T-helper 2 cell treated with Interferon-gamma antibody and Interleukin-4, amounts not matched to agents 5 μg/mL and 100 μg/mL, for 36 hours (primary cell): ENCODE measurements around the gene COL23A1.

Source experiments
- DNase-seq: peaks from one replicate; pipeline ENCODE4 v3.0.0; 2021; ENCODE audit warnings: low spot score
- H3K27ac Mint-ChIP-seq: one replicate; pipeline ENCODE4 v1.8.0; 2021; ENCODE audit warnings: mild to moderate bottlenecking, mixed read lengths
- H3K27me3 Mint-ChIP-seq: one replicate; pipeline ENCODE4 v1.8.0; 2021; ENCODE audit warnings: low read depth, mixed read lengths
- H3K36me3 Mint-ChIP-seq: one replicate; pipeline ENCODE4 v1.8.0; 2021; ENCODE audit warnings: low read depth, mixed read lengths
- H3K4me1 Mint-ChIP-seq: one replicate; pipeline ENCODE4 v1.8.0; 2021; ENCODE audit warnings: low read depth, mixed read lengths
- H3K4me3 Mint-ChIP-seq: one replicate; pipeline ENCODE4 v1.8.0; 2022; ENCODE audit warnings: mild to moderate bottlenecking, moderate library complexity, mixed read lengths
- H3K9me3 Mint-ChIP-seq: one replicate; pipeline ENCODE4 v1.8.0; 2021; ENCODE audit warnings: mixed read lengths

COL23A1 gene

GRCh38 chr5:178538741-178539229 lies 51.4 kb downstream of the COL23A1 start:
- H3K9me3 Mint-ChIP-seq, result no peaks in the 10 kb centered on the region
- no peak overlapping the region for H3K27ac Mint-ChIP-seq
- no peaks in the 10 kb centered on the region for H3K4me1 Mint-ChIP-seq
- no peak for DNase-seq
- H3K36me3 Mint-ChIP-seq, result no peaks in the 10 kb centered on the region
- H3K4me3 Mint-ChIP-seq, result no peak overlapping the region
- no peaks in the 10 kb centered on the region for H3K27me3 Mint-ChIP-seq

GRCh38 chr5:178537467-178538371 lies 52.5 kb downstream of the COL23A1 start:
- DNase-seq, result no peak
- Mint-ChIP-seq H3K4me1 (no peaks in the 10 kb centered on the region), H3K4me3 (no peak overlapping the region), H3K27me3 (no peaks in the 10 kb centered on the region), H3K27ac (no peak overlapping the region), H3K36me3 (no peaks in the 10 kb centered on the region), H3K9me3 (no peaks in the 10 kb centered on the region)

GRCh38 chr5:178536541-178537466 lies 53.4 kb downstream of the COL23A1 start:
- Mint-ChIP-seq H3K4me3 (no peak overlapping the region), H3K27ac (no peak overlapping the region), H3K4me1 (no peaks in the 10 kb centered on the region), H3K27me3 (no peaks in the 10 kb centered on the region), H3K36me3 (no peaks in the 10 kb centered on the region), H3K9me3 (no peaks in the 10 kb centered on the region)
- DNase-seq, result no peak

- Mint-ChIP-seq H3K4me3 (no peak overlapping the region), H3K4me1 (no peaks in the 10 kb centered on the region), H3K9me3 (no peaks in the 10 kb centered on the region), H3K27ac (no peak overlapping the region), H3K27me3 (no peaks in the 10 kb centered on the region), H3K36me3 (no peaks in the 10 kb centered on the region)
- no peak for DNase-seq
Observed at GRCh38 chr5:178535299-178536175, 54.7 kb downstream of the COL23A1 start.

GRCh38 chr5:178533136-178533535 lies 57.1 kb downstream of the COL23A1 start:
- no peak for DNase-seq
- no peaks in the 10 kb centered on the region for H3K4me1 Mint-ChIP-seq
- no peak overlapping the region for H3K4me3 Mint-ChIP-seq
- H3K9me3 Mint-ChIP-seq, result no peaks in the 10 kb centered on the region
- H3K27me3 Mint-ChIP-seq, result no peaks in the 10 kb centered on the region
- no peak overlapping the region for H3K27ac Mint-ChIP-seq
- no peaks in the 10 kb centered on the region for H3K36me3 Mint-ChIP-seq

GRCh38 chr5:178532666-178533065 lies 57.5 kb downstream of the COL23A1 start:
- DNase-seq, result no peak
- no peaks in the 10 kb centered on the region for H3K36me3 Mint-ChIP-seq
- no peaks in the 10 kb centered on the region for H3K27me3 Mint-ChIP-seq
- no peak overlapping the region for H3K4me3 Mint-ChIP-seq
- no peaks in the 10 kb centered on the region for H3K9me3 Mint-ChIP-seq
- no peak overlapping the region for H3K27ac Mint-ChIP-seq
- no peaks in the 10 kb centered on the region for H3K4me1 Mint-ChIP-seq

GRCh38 chr5:178532236-178532635 lies 58.0 kb downstream of the COL23A1 start:
- no peak for DNase-seq
- Mint-ChIP-seq H3K4me1 (no peaks in the 10 kb centered on the region), H3K9me3 (no peaks in the 10 kb centered on the region), H3K4me3 (no peak overlapping the region), H3K27me3 (no peaks in the 10 kb centered on the region), H3K27ac (no peak overlapping the region), H3K36me3 (no peaks in the 10 kb centered on the region)

GRCh38 chr5:178531786-178532185 lies 58.4 kb downstream of the COL23A1 start:
- Mint-ChIP-seq H3K36me3 (no peaks in the 10 kb centered on the region), H3K4me3 (no peak overlapping the region), H3K27ac (no peak overlapping the region), H3K9me3 (no peaks in the 10 kb centered on the region), H3K4me1 (no peaks in the 10 kb centered on the region), H3K27me3 (no peaks in the 10 kb centered on the region)
- no peak for DNase-seq

- H3K27me3 Mint-ChIP-seq, result no peaks in the 10 kb centered on the region
- DNase-seq, result no peak
- H3K4me3 Mint-ChIP-seq, result no peak overlapping the region
- H3K36me3 Mint-ChIP-seq, result no peaks in the 10 kb centered on the region
- H3K9me3 Mint-ChIP-seq, result no peaks in the 10 kb centered on the region
- H3K27ac Mint-ChIP-seq, result no peak overlapping the region
- H3K4me1 Mint-ChIP-seq, result no peaks in the 10 kb centered on the region
Observed at GRCh38 chr5:178530526-178530925, 59.7 kb downstream of the COL23A1 start.

GRCh38 chr5:178529080-178529479 lies 61.1 kb downstream of the COL23A1 start:
- Mint-ChIP-seq H3K27me3 (no peaks in the 10 kb centered on the region), H3K36me3 (no peaks in the 10 kb centered on the region), H3K4me1 (no peaks in the 10 kb centered on the region), H3K27ac (no peak overlapping the region), H3K4me3 (no peak overlapping the region), H3K9me3 (no peaks in the 10 kb centered on the region)
- no peak for DNase-seq

- Mint-ChIP-seq H3K4me1 (no peaks in the 10 kb centered on the region), H3K4me3 (no peak overlapping the region), H3K27me3 (no peaks in the 10 kb centered on the region), H3K36me3 (no peaks in the 10 kb centered on the region), H3K9me3 (no peaks in the 10 kb centered on the region), H3K27ac (no peak overlapping the region)
- no peak for DNase-seq
Observed at GRCh38 chr5:178527458-178528307, 62.5 kb downstream of the COL23A1 start.

- H3K36me3 Mint-ChIP-seq, result no peaks in the 10 kb centered on the region
- H3K27me3 Mint-ChIP-seq, result no peaks in the 10 kb centered on the region
- no peak overlapping the region for H3K27ac Mint-ChIP-seq
- no peak overlapping the region for H3K4me3 Mint-ChIP-seq
- DNase-seq, result no peak
- no peaks in the 10 kb centered on the region for H3K9me3 Mint-ChIP-seq
- H3K4me1 Mint-ChIP-seq, result no peaks in the 10 kb centered on the region
Observed at GRCh38 chr5:178526773-178527457, 63.3 kb downstream of the COL23A1 start.
